ENCODE data around the gene PRR19. TPM values are rescaled to one million over a fixed set of nuclear protein-coding genes. Genes with fewer than 3 reads are reported as not detected.

PRR19 gene
- total and polyA plus RNA-seq, 10 of the 15 experiments (the other 5 are each of a cell fraction or from before 2014, with no cell fraction given): 0.09 to 1.7 (median 0.73) TPM; not detected in 1

DNA sequence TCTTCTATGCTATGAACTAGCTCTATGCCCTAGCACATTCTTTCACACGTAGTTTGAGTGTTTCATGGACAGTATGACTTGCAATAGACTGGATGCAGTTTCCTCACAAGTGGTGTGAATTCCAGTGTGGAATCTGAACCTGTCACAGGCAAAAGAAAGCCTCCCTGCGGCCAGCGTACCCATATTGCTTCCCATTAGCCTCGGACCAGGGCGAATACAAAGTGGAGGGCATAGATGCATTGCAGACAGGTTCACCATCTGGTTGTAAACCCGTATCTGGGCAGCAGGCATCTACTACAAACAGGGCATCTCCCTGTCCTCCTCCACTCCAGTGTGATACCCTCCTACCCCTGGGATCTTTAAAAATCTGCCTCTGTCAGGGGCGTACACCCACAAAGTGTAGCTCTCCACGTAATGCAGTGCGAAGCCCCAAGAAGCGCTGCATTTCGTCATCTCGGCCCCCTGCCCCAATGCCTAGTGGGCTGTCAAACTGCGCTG lies 34.2 kb upstream of the PRR19 start (continued):
- TF ChIP-seq LARP7 (IDR thresholded peaks at IDR 0.05): no peak
- peak; percentile 9 for TF ChIP-seq MEF2B (IDR thresholded peaks at IDR 0.05; ENCODE audit: partially characterized antibody, poor library complexity, severe bottlenecking)
- no peak for TF ChIP-seq SMAD1 (IDR thresholded peaks at IDR 0.05; ENCODE audit: low read depth, partially characterized antibody)
- TF ChIP-seq CBFB (IDR thresholded peaks at IDR 0.05; ENCODE audit: low read depth): no peak
- TF ChIP-seq, protein P1, sequence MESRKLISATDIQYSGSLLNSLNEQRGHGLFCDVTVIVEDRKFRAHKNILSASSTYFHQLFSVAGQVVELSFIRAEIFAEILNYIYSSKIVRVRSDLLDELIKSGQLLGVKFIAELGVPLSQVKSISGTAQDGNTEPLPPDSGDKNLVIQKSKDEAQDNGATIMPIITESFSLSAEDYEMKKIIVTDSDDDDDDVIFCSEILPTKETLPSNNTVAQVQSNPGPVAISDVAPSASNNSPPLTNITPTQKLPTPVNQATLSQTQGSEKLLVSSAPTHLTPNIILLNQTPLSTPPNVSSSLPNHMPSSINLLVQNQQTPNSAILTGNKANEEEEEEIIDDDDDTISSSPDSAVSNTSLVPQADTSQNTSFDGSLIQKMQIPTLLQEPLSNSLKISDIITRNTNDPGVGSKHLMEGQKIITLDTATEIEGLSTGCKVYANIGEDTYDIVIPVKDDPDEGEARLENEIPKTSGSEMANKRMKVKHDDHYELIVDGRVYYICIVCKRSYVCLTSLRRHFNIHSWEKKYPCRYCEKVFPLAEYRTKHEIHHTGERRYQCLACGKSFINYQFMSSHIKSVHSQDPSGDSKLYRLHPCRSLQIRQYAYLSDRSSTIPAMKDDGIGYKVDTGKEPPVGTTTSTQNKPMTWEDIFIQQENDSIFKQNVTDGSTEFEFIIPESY (IDR thresholded peaks at IDR 0.05): no peak
- no peak for TF ChIP-seq ZNF384 (IDR thresholded peaks at IDR 0.05; ENCODE audit: borderline replicate concordance, low read depth, low read length)
- no peak for TF ChIP-seq RCOR1 (conservative IDR thresholded peaks at IDR 0.05; ENCODE audit: low read depth, low read length)

DNA sequence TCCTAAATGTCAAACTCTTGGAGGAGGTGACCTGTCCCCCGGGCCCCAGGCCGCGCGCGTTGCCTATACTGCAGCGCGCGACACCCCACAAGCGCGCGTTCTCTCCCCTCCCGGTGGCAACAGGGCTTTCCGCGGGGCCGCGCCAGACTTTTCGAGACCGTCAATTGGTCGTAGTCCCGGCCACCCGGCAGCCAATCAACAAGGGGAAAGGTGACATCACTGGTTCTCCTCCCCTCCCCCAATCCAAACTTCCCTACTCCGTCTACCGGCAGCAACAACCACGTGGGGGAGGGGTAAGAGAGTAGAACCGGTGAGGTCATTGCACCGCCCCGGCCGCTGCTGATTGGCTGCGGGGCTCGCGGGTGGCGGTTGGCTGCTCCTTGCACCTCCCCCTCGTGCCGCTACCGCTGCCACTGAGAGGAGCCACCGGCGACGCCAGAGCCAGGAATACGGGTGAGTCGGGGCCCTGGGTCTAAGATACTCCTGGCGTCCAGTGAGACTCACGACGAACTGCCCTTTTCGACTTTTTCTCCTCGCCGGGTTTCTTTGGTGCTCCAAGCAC lies 33.7 kb upstream of the PRR19 start:
- DNase-seq (ENCODE audit: low read depth, low spot score) (peak; percentile 98), FAIRE-seq (no peak), ATAC-seq (peak; percentile 77)
- intact Hi-C loops (cut with micrococcal nuclease; ENCODE audit: unreplicated experiment): loop anchor here (1.0 to 2.0 kb wide), 3 partner anchors 13 to 25 kb away; partner anchors contain the start of gene ERF
- Histone ChIP-seq H3K27ac (ENCODE audit: control insufficient read depth, insufficient read depth) (peak overlapping the region; percentile 100), H3K4me2 (ENCODE audit: control insufficient read depth, insufficient read depth) (peak overlapping the region; percentile 94), H3K79me2 (ENCODE audit: control insufficient read depth, insufficient read depth, low read length) (peaks cover 27% of the 10 kb centered on the region), H2AFZ (ENCODE audit: control insufficient read depth, low read depth, low read length) (peak overlapping the region; percentile 100), H3K9me3 (replicated peaks; ENCODE audit: control insufficient read depth, insufficient read depth, low read length) (no peaks in the 10 kb centered on the region), H3K4me3 (peak overlapping the region; percentile 71; the same call in 1 of the 2 replicates), H3K27me3 (replicated peaks in 1 of 2; ENCODE audit: control insufficient read depth in 2 of 2, insufficient read depth in 2 of 2, low read length in 1 of 2) (no peaks in the 10 kb centered on the region), H3K36me3 (ENCODE audit: control insufficient read depth in 2 of 2, insufficient read depth in 2 of 2, low read length in 1 of 2) (peaks cover 0 to 10% of the 10 kb centered on the region in 2 experiments; a peak in 3 of 4 replicates), H3K9ac (ENCODE audit: control insufficient read depth, insufficient read depth, low read length) (peak overlapping the region; percentile 99), H3K4me1 (ENCODE audit: control insufficient read depth, insufficient read depth, low read length) (peaks cover 15% of the 10 kb centered on the region), H4K20me1 (ENCODE audit: control insufficient read depth, insufficient read depth) (no peaks in the 10 kb centered on the region)
- in situ Hi-C loops (cut with MboI): no loop called here
- ChIA-PET SMC1A (ENCODE audit: uncharacterized antibody, unreplicated experiment) (interaction anchor here (1.2 kb wide), 1 partner anchor 25 kb away, joined by 3 read pairs; no protein-coding TSS in a partner anchor), RAD21 (ENCODE audit: unreplicated experiment) (interaction anchor here (1.0 kb wide), 1 partner anchor 11 kb away, joined by 3 read pairs; no protein-coding TSS in a partner anchor), POLR2A (interaction anchor here (0.6 to 1.2 kb wide), 2 partner anchors 11 to 25 kb away, joined by 3 read pairs; partner anchors contain the start of gene GSK3A), CTCF (interaction anchor here (0.7 to 1.4 kb wide), 2 partner anchors 24 to 154 kb away, joined by 3 read pairs; no protein-coding TSS in a partner anchor)
- no TSS peak for BruUV-seq (replicated peaks)
- under 1% methylated on average over 44 of the region's 46 CpGs for WGBS (ENCODE audit: insufficient coverage, insufficient replicate concordance, low lambda C conversion rate, missing lambda C conversion rate)
- TF ChIP-seq, protein P2, sequence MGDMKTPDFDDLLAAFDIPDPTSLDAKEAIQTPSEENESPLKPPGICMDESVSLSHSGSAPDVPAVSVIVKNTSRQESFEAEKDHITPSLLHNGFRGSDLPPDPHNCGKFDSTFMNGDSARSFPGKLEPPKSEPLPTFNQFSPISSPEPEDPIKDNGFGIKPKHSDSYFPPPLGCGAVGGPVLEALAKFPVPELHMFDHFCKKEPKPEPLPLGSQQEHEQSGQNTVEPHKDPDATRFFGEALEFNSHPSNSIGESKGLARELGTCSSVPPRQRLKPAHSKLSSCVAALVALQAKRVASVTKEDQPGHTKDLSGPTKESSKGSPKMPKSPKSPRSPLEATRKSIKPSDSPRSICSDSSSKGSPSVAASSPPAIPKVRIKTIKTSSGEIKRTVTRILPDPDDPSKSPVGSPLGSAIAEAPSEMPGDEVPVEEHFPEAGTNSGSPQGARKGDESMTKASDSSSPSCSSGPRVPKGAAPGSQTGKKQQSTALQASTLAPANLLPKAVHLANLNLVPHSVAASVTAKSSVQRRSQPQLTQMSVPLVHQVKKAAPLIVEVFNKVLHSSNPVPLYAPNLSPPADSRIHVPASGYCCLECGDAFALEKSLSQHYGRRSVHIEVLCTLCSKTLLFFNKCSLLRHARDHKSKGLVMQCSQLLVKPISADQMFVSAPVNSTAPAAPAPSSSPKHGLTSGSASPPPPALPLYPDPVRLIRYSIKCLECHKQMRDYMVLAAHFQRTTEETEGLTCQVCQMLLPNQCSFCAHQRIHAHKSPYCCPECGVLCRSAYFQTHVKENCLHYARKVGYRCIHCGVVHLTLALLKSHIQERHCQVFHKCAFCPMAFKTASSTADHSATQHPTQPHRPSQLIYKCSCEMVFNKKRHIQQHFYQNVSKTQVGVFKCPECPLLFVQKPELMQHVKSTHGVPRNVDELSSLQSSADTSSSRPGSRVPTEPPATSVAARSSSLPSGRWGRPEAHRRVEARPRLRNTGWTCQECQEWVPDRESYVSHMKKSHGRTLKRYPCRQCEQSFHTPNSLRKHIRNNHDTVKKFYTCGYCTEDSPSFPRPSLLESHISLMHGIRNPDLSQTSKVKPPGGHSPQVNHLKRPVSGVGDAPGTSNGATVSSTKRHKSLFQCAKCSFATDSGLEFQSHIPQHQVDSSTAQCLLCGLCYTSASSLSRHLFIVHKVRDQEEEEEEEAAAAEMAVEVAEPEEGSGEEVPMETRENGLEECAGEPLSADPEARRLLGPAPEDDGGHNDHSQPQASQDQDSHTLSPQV (IDR thresholded peaks at IDR 0.05): no peak
- TF ChIP-seq PAX8 (IDR thresholded peaks at IDR 0.05): no peak
- no peak for TF ChIP-seq ZNF24 (IDR thresholded peaks at IDR 0.05)
- TF ChIP-seq NFXL1 (IDR thresholded peaks at IDR 0.05; ENCODE audit: borderline replicate concordance): no peak
- TF ChIP-seq CBX5 (IDR thresholded peaks at IDR 0.05; ENCODE audit: low read depth): no peak
- TF ChIP-seq SMC3 (IDR thresholded peaks at IDR 0.05; ENCODE audit: borderline replicate concordance, low read length): no peak
- TF ChIP-seq MEF2A (IDR thresholded peaks at IDR 0.05; ENCODE audit: insufficient read depth, low read depth, low read length): 0 out of 2 replicates have a peak, but pooled peaks have one; percentile 26

All from GM12878 (cell line).